Measurements from ENCODE around the gene CTNS. TPM values are rescaled to one million over a fixed set of nuclear protein-coding genes. Genes with fewer than 3 reads are reported as not detected.

CTNS gene
- total RNA-seq, 4 donors from 2014 or later = 10.8 to 17.8 (median 13.8) TPM

DNA sequence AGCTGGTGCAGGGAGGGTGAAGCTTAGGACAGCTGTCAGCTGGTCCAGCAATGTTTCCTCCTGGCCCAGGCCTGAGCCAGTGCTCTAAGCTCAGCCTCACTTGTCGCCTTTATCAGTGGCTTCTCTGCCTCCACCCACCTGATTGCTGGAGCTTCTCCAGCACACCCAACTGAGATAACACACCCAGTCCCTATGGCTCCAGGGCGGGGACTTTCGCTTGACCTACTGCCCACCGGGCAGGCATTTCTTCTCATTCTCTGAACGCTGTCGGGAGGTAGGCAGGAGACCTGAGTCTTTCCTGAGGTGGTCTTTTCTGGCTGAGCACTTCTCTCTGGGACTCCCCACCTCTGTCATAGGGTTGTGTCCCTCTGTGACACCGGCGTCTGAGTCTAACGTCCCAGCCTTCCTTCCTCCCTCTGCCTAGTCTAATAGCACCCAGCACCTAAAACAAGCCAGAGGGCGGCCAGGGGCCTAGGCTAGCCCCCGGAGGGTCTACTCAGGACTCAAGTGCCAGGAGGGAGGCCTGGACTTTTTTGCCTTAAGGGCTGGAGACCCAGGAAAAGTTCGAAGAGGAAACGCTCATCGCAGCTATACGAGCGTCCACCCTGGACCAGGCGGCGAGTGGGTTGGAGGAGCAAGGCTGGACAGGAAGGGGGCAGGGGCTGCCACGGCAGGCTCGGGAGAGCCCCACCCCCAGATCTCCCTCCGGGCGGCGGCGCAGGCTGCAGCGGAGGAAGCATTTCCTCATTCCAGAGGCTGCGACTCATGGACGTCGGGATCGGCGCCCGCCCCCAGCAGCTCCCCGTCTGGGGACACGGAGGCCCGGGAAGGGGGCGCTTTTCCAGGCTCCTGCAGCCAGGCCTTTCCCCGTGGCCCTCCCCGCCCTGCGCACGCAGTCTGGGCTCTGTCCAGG is 31.1 kb downstream of the CTNS start:
- DNase-seq = peak; percentile 91 to 94
- no peaks in the 10 kb centered on the region for H3K27me3 ChIP-seq
- TF ChIP-seq POLR2A (IDR thresholded peaks at IDR 0.05) = no peak
- TF ChIP-seq, protein P1, sequence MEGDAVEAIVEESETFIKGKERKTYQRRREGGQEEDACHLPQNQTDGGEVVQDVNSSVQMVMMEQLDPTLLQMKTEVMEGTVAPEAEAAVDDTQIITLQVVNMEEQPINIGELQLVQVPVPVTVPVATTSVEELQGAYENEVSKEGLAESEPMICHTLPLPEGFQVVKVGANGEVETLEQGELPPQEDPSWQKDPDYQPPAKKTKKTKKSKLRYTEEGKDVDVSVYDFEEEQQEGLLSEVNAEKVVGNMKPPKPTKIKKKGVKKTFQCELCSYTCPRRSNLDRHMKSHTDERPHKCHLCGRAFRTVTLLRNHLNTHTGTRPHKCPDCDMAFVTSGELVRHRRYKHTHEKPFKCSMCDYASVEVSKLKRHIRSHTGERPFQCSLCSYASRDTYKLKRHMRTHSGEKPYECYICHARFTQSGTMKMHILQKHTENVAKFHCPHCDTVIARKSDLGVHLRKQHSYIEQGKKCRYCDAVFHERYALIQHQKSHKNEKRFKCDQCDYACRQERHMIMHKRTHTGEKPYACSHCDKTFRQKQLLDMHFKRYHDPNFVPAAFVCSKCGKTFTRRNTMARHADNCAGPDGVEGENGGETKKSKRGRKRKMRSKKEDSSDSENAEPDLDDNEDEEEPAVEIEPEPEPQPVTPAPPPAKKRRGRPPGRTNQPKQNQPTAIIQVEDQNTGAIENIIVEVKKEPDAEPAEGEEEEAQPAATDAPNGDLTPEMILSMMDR (IDR thresholded peaks at IDR 0.05) = no peak

DNA sequence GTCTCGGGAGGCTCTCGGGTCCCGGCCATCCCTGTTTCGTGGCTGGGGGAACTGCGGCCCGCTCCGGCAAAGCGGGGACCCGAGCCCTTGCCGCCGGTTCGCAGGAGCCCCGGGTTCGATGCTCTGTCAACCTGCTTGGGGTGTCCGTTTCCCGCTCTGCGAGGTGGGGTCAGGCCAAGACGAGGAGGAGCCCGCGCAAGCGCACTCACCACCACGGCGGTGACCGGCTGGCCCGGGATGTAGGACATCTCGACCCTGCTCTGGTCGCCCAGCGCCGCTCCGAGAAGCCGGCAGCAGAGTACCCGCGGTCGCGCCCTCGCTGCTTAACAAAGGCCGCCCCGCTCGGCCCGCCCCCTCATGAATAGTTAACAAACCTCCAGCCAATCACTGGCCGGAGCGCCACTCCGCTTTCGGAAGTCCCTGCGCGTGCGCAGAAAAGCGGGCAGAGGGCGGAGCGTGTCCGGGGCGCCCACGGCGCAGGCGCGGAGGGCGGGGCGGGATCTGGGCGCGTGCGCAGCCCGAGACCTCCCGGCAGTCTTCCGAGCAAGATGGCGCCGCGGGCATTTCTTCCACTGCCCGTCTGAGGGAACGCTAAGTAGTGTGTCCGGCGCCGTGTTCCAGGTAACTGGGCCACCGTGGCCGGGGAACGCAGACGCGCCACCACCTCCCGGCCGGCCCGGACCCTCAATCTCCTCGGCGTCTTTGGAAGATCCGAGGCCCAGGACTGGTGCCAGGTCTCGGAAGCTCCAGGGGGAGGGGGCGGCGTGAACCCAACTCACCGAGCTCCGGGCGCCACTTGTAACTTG is 31.9 kb downstream of the CTNS start, which contains the start of the genes EMC6 and TAX1BP3:
TSS of gene EMC6 (plus strand) at position 534 of the 806 bp plus-strand sequence. CDS start 335 bp downstream, outside the sequence.
TSS of gene TAX1BP3 (minus strand) at position 300 of the 806 bp plus-strand sequence. CDS start at position 248, 52 bp downstream.
- no peaks in the 10 kb centered on the region for H3K27me3 ChIP-seq
- TF ChIP-seq, protein P1 (IDR thresholded peaks at IDR 0.05) = peak in 1 of 4 experiments; percentile 11
- peak; percentile 83 to 95 for TF ChIP-seq POLR2A (IDR thresholded peaks at IDR 0.05)
- H3K9me3 ChIP-seq = no peaks in the 10 kb centered on the region
- intact Hi-C loops (cut with DNase I; ENCODE audit: low total_unique reads) = no loop called here
- peaks cover 9 to 12% of the 10 kb centered on the region in 2 donors for H3K4me1 ChIP-seq
- peak; percentile 98 to 99 for DNase-seq
- H3K27ac ChIP-seq = peak within 1 kb of the TSS; percentile 97 to 99
- H3K4me3 ChIP-seq = peak within 1 kb of the TSS; percentile 88 to 96
- no peaks in the 10 kb centered on the region for H3K36me3 ChIP-seq

More for the DNA sequence above, 31.1 kb downstream of the CTNS start:
- Histone ChIP-seq H3K27ac (peak overlapping the region; percentile 97 to 99), H3K9me3 (no peaks in the 10 kb centered on the region), H3K36me3 (no peaks in the 10 kb centered on the region), H3K4me3 (peak overlapping the region; percentile 88 to 96), H3K4me1 (peaks cover 9 to 12% of the 10 kb centered on the region in 2 donors)
- intact Hi-C loops (cut with DNase I; ENCODE audit: low total_unique reads) = no loop called here

DNA sequence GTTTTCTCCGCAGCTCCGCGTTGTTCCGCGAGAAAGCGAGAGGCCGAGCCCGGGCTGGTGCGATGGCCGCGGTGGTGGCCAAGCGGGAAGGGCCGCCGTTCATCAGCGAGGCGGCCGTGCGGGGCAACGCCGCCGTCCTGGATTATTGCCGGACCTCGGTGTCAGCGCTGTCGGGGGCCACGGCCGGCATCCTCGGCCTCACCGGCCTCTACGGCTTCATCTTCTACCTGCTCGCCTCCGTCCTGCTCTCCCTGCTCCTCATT is 32.5 kb downstream of the CTNS start:
- Histone ChIP-seq H3K9me3 (no peaks in the 10 kb centered on the region), H3K4me3 (peak overlapping the region; percentile 88 to 96), H3K4me1 (peaks cover 9 to 12% of the 10 kb centered on the region in 2 donors), H3K36me3 (no peaks in the 10 kb centered on the region), H3K27ac (peak overlapping the region; percentile 97 to 99), H3K27me3 (no peaks in the 10 kb centered on the region)
- intact Hi-C loops (cut with DNase I; ENCODE audit: low total_unique reads) = no loop called here
- DNase-seq = no peak
- TF ChIP-seq, protein P1 (IDR thresholded peaks at IDR 0.05) = no peak
- TF ChIP-seq POLR2A (IDR thresholded peaks at IDR 0.05) = no peak

DNA sequence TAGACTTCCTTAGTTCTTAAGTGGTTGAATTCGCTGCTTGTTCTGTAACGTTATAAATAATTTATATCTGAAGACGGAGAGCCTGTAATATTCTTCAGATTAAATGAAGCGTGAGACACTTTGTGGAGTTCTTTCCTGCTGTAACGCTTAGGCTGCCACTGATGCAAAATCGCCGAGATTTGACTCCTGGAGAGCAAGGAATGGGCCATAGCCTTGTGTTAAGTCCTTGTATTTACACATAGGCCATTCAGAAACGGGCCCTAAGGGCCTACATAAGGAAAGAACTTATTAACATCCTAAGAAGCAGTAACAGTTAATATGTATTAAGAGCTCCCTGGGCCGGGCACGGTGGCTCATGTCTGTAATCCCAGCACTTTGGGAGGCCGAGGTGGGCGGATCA is 33.0 kb downstream of the CTNS start:
- intact Hi-C loops (cut with DNase I; ENCODE audit: low total_unique reads) = no loop called here
- peaks cover 9 to 12% of the 10 kb centered on the region in 2 donors for H3K4me1 ChIP-seq
- no peak for TF ChIP-seq POLR2A (IDR thresholded peaks at IDR 0.05)
- TF ChIP-seq, protein P1 (IDR thresholded peaks at IDR 0.05) = no peak
- DNase-seq = no peak
- H3K4me3 ChIP-seq = peak overlapping the region; percentile 88 to 96
- no peaks in the 10 kb centered on the region for H3K36me3 ChIP-seq
- no peaks in the 10 kb centered on the region for H3K27me3 ChIP-seq
- H3K9me3 ChIP-seq = no peaks in the 10 kb centered on the region
- peak overlapping the region in 1 of 2 donors; percentile 99 for H3K27ac ChIP-seq

Data from uterus (tissue), 4 donors.